ENCODE measurements around the gene TTC12.

TTC12 gene

GRCh38 chr11:113332023-113332422, 17.6 kb downstream of the TTC12 start:
- no peak for DNase-seq

GRCh38 chr11:113332638-113333329, 18.4 kb downstream of the TTC12 start:
- DNase-seq: no peak

GRCh38 chr11:113334183-113334582, 19.8 kb downstream of the TTC12 start:
- DNase-seq: no peak

GRCh38 chr11:113338730-113339129, 24.3 kb downstream of the TTC12 start:
- no peak for DNase-seq

GRCh38 chr11:113339929-113340589, 25.7 kb downstream of the TTC12 start:
- DNase-seq: no peak

GRCh38 chr11:113341388-113342165, 27.2 kb downstream of the TTC12 start:
- no peak for DNase-seq

- DNase-seq: no peak
Measured at GRCh38 chr11:113345978-113346377, 31.6 kb downstream of the TTC12 start.

GRCh38 chr11:113349528-113349927, 35.1 kb downstream of the TTC12 start:
- DNase-seq: no peak

- no peak for DNase-seq
Measured at GRCh38 chr11:113350336-113351067, 36.1 kb downstream of the TTC12 start.

GRCh38 chr11:113351068-113351450, 36.7 kb downstream of the TTC12 start:
- DNase-seq: no peak

- no peak for DNase-seq
Measured at GRCh38 chr11:113351480-113351879, 37.1 kb downstream of the TTC12 start.

- no peak for DNase-seq
Measured at GRCh38 chr11:113356203-113356602, 41.8 kb downstream of the TTC12 start.

GRCh38 chr11:113363406-113363805, 49.0 kb downstream of the TTC12 start:
- no peak for DNase-seq

- DNase-seq: no peak
Measured at GRCh38 chr11:113363996-113364641, 49.7 kb downstream of the TTC12 start.

GRCh38 chr11:113365895-113366294, 51.5 kb downstream of the TTC12 start:
- no peak for DNase-seq

GRCh38 chr11:113369411-113369810, 55.0 kb downstream of the TTC12 start:
- DNase-seq: no peak

- DNase-seq: no peak
Measured at GRCh38 chr11:113370634-113371033, 56.3 kb downstream of the TTC12 start.

GRCh38 chr11:113372309-113372708, 57.9 kb downstream of the TTC12 start:
- no peak for DNase-seq

GRCh38 chr11:113373306-113373705, 58.9 kb downstream of the TTC12 start:
- no peak for DNase-seq

- no peak for DNase-seq
Measured at GRCh38 chr11:113373981-113374560, 59.7 kb downstream of the TTC12 start.

GRCh38 chr11:113375402-113375801, 61.0 kb downstream of the TTC12 start:
- DNase-seq: no peak

- DNase-seq: no peak
Measured at GRCh38 chr11:113376156-113376555, 61.8 kb downstream of the TTC12 start.
